ENCODE results near the gene ZNF670.
"Not testable (repeated sequence)": the region's sequence is repeated elsewhere in the genome, so short reads cannot be mapped to it uniquely, and the experiment has no call there.

GRCh38 chr1:247126166-247126565 is 47.6 kb upstream of the ZNF670 start:
- not testable (repeated sequence) for TF ChIP-seq POLR2AphosphoS5, CTCF, POLR2A (IDR thresholded peaks at IDR 0.05)

Measured in prostate gland (tissue), 2 donors.